ENCODE data around the gene TERB2.
"Not testable (repeated sequence)": the region's sequence is repeated elsewhere in the genome, so short reads cannot be mapped to it uniquely, and the experiment has no call there.

The TERB2 gene

GRCh38 chr15:45003731-45004410, 47.4 kb downstream of the TERB2 start:
- not testable (repeated sequence) for DNase-seq (ENCODE audit: low read depth)

GRCh38 chr15:45004590-45005175, 48.2 kb downstream of the TERB2 start:
- DNase-seq (ENCODE audit: low read depth) = not testable (repeated sequence)

GRCh38 chr15:45009046-45009445, 52.6 kb downstream of the TERB2 start:
- no peak for DNase-seq (ENCODE audit: low read depth)

- not testable (repeated sequence) for DNase-seq (ENCODE audit: low read depth)
These were observed 58.6 kb downstream of the TERB2 start for GRCh38 chr15:45015114-45015513.

GRCh38 chr15:45020222-45020900, 63.9 kb downstream of the TERB2 start:
- DNase-seq (ENCODE audit: low read depth) = not testable (repeated sequence)

- not testable (repeated sequence) for DNase-seq (ENCODE audit: low read depth)
These were observed 64.4 kb downstream of the TERB2 start for GRCh38 chr15:45020901-45021259.

GRCh38 chr15:45021348-45021747, 64.9 kb downstream of the TERB2 start:
- DNase-seq (ENCODE audit: low read depth) = no peak

GRCh38 chr15:45022871-45023658, 66.6 kb downstream of the TERB2 start, which contains the start of gene SORD:
TSS of gene SORD (plus strand) at chr15:45023195. CDS start at chr15:45023284, 89 bp downstream.
- peak; percentile 79 for DNase-seq (ENCODE audit: low read depth)

GRCh38 chr15:45023659-45024225, 67.3 kb downstream of the TERB2 start:
- DNase-seq (ENCODE audit: low read depth) = no peak

- not testable (repeated sequence) for DNase-seq (ENCODE audit: low read depth)
These were observed 68.2 kb downstream of the TERB2 start for GRCh38 chr15:45024649-45025048.

- not testable (repeated sequence) for DNase-seq (ENCODE audit: low read depth)
These were observed 69.1 kb downstream of the TERB2 start for GRCh38 chr15:45025627-45026026.

- DNase-seq (ENCODE audit: low read depth) = no peak
These were observed 70.2 kb downstream of the TERB2 start for GRCh38 chr15:45026651-45027190.

GRCh38 chr15:45027220-45027619, 70.7 kb downstream of the TERB2 start:
- no peak for DNase-seq (ENCODE audit: low read depth)
